NCI-H2081 (cell line): ENCODE results near the gene USP38.

Source experiments
- DNase-seq, 2 experiments: peaks; one replicate each; lab custom pipeline; 2025; lab: John Stamatoyannopoulos, UW

USP38 gene

DNA sequence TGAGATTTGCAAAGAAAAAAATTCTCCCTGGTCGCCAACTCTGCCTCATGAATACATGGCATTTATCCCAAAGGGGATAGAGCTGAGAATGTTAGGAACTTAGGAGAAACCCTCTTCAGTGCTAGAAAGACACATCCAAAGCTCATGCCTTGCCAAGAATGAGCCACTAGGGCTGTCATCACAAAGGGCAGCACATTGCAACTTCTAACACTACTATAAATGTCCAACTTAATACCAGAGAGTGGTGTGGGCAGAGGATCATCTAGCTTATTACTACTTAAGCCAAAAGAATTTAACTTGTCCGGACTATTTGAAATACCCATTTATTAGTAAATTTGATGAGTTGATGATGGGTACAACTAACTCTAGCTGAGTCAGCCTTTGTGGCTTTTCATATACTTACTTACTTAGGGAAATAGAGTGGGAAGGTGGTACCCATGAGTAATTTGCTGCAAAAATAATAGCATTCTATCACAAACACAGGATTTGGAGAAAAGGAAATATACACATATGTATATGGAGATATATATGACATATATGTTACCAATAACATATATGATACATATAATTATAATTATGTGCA lies 85.6 kb downstream of the USP38 start:
- no peak for DNase-seq
